HK-2 (cell line): ENCODE data around the gene CDIPT.
"Not testable (repeated sequence)": the region's sequence is repeated elsewhere in the genome, so short reads cannot be mapped to it uniquely, and the experiment has no call there.

ENCODE experiments used
- DNase-seq: peaks from one replicate; pipeline ENCODE4 v3.0.0-alpha.2; 2018; ENCODE audit not compliant: unreplicated experiment

Gene CDIPT

DNA sequence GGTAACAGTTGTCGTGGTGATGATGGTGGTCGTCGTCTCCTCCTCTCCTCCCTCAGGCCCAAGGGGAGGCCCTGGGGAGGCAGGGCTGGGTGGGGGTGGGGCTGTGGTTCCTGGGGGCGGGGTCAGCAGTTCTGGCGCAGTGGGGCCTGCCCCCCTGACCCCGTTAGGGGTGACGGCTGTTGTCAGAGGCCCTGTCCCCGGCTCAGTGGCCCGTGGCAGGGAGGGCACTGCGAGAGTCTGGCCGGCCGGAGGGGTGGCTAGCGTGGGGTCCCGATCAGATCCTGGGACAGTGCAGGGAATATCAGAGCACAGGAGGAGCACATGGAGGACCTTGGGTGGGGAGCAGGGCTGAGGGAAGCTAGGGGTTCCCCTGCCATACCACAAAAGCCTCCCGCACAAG lies 33.8 kb upstream of the CDIPT start:
- no peak for DNase-seq

DNA sequence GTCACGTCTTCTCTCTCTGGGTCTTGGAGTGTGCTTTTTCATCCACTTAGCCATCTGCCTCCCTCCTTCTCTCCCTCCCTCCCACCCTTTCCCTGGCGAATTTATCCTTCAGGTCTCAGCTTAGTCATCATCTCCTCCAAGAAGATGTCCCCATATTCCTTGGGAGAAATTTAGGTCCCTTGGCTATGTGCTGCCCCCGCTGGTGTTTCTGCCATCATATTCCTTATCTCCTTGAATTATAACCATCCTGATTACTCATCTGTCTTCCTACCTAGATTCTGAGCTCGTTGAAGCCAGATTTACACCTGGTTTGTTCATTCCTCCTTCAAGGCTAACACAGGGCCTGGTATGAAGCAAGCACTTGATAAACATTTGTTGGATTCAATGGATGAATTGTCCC lies 31.3 kb upstream of the CDIPT start:
- no peak for DNase-seq

DNA sequence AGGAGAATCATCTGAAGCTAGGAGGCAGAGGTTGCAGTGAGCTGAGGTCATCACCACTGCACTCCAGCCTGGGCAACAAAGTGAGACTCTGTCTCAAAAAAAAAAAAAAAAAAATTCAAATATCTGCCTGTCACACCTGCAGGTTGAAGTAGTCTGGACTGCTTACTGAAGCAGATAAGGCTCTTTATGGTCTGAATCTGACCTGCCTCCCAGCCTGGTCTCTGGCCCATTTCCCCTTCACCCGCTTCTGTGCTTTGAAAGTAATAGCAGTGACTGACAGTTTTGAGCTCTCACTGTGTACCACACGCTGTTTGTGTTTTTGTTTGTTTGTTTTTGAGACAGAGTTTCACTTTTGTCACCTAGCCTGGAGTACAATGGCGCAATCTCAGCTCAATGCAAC lies 30.5 kb upstream of the CDIPT start:
- no peak for DNase-seq

DNA sequence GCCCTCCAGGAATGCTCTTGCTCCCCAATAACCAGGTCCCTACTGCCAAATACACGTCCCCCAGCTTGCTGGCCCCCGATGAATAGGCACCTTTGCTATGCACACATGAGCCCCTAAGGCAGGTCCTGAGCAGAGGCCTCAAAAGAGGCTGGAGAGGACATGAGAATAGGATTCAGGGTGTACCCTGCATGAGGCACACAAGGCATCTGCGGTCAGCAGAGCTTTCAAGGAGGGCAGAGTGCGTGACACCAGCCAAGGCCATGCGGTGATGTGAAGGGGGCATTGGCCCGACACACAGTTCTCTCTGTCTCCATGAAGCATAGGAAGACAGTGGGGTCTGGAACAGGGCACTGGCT lies 29.4 kb upstream of the CDIPT start:
- DNase-seq: no peak

DNA sequence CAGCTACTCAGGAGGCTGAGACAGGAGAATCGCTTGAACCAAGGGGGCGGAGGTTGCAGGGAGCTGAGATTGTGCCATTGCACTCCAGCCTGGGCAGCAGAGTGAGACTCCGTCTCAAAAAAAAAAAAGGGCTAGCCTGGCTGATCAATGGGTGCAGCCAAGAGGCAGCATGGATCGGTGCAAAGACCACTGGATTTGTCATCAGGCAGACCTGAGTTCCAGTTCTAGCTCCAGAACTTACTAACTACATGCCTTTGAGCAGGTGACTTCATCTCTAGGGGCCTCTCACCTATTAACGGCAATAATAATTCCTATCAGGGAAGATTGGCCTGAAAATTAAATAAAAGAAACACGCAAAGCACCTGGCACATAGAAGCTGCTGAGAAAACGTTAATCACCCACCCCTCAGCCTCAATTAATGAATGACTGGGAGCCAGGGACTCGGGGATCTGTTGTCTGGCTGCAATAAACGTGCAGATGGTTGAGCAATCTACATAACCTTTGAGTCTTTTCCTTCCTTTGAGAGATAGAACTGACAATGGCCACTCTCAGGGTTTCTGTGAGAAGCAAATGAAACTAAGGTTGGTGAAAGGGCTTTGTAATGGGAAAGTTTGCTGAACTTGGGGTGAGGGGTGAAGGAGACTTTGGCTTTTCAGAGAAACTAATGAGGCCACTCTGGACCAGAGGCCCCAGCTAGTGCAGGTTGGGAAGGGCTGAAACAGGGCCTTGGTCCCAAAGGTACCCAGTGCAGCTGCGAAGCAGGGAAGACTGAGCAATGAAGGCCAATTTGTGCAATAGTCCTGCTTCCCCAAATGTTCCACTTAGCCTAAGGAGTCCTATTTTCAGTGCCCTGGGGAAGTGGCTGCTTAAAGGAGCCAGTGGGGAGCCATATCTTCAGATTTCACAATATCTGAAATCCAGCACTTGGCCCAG lies 28.8 kb upstream of the CDIPT start:
- DNase-seq: no peak

DNA sequence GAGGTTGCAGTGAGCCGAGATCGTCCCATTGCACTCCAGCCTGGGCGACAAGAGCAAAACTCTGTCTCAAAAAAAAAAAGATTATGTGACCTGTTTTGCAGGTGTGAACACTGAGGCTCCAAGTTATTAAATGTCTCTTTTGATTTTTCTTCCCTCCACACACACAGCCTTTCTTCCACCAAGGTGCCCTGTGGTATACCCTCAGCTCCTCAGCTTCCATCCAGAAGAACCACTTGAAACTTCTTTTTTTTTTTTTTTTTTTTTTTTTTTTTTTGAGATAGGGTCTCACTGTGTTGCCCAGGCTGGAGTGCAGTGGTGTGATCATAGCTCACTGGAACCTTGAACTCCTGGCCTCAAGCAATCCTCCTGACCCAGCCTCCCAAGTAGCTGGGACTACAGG lies 26.3 kb upstream of the CDIPT start:
- not testable (repeated sequence) for DNase-seq

DNA sequence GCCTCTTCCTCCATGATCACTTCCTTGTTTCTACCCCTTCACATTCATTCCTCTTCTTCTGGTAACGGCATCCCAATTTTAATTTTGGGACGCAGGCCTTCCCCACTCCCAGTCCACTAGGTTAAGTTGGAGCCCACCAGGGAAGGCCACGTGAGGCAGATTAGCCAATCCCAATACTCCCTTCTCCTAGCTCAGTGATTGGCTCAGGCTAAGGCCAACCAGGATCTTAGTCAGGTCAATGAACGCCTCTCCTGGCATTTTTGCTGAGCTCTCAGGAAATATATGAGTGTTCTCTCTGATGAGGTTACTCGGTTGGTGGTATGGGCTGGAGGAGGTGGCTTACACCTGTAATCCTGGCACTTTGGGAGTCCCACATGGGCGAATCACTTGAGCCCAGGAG lies 21.0 kb upstream of the CDIPT start:
- DNase-seq: no peak

DNA sequence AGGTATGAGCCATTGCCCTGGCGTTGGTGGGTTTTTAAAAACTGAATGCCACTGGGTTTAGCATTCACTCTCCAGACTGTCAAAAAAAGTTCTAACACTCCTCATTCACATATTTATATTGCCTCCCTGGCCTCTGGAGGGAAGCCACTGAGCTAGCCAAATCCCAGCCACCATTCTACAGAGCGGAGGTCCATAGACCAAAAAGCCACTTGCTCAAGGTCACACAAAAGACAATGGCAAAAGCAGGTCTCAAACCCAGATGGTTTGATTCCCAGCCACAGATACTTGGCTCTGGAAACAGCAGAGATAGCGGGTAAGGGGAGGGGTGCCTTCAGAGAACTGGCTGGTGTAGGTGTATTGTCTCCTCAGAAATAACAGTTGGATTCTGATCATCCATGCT lies 18.0 kb upstream of the CDIPT start:
- DNase-seq: no peak

DNA sequence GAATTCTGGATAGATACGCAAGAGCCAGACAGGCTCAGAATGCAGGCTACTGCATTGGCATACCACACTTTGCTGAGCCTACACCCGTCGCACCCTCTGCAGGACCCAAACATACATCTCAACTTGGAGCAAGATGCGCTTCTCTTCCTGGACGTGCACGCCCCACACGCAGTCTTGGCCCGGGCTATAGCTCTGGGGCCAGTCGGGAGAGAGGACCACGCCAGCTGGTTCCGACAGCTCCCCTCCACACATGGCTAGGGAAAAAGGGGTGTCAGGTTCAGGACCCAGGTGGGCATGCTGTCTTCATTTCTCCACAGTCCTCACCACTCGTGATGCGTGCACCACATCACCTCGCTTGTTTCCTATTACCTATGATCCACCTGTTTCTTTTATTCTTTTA lies 15.1 kb upstream of the CDIPT start:
- no peak for DNase-seq

DNA sequence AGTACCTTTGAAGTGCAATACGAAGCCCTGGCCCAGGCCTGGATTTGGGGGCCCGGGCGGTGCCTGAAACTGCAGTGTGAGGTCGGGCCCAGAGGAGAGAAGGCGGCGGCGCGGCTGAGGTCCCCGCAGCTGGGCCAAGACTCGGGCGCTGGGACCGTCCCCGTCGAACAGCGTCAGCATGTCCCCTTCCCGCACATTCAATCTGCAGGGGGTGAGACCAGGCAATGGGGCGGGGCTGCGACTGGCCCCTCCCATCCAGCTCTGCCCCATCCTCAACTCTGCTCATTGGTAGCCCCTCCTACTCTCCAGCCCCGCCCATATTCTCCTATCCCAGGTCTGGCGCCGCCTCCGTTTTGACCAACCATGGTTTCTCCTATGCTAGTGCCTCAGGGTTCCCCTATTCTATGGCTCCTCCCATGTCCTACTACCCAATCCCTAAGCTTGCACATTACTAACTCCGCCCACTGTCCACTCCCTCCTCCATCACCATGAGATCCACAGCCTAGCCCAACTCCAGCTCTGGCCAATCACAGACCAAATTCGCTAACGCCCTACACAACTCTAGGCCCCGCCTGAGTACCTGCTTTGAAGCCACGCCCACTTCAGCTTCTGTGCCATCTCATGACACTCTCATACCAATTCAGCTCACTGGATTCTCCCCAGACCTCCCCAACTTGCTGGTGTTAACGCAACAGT lies 14.4 kb upstream of the CDIPT start:
- no peak for DNase-seq

DNA sequence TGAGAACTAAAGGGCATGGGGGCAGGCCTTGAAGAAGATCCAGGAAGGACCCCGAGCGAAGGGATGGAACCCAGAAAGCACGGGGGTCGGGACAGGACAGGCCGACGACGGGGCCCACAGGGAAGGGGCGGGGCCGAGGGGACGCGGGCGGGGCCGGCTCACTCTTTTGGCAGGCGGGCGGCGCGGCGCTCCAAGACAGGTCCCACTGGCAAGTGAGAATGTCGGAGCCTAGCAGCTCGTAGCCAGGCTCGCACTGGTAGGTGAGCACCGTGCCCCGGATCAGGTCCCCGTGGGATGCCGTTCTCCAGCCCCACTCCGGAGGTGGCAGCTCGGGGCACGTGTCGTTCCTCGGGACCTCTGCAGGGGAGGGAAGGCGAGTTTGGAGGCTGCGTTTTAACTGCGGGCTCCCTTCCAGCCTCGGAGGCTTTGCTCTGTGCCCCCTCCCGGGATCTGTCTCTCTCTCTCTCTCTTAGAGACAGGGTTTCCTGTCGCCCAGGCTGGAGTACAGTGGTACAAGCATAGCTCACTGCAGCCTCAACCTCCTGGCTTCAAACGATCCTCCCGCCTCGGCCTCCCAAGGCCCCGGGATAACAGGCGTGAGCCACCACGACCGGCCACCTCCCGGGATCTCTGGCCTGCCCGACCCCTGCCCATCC lies 13.7 kb upstream of the CDIPT start:
- no peak for DNase-seq

DNA sequence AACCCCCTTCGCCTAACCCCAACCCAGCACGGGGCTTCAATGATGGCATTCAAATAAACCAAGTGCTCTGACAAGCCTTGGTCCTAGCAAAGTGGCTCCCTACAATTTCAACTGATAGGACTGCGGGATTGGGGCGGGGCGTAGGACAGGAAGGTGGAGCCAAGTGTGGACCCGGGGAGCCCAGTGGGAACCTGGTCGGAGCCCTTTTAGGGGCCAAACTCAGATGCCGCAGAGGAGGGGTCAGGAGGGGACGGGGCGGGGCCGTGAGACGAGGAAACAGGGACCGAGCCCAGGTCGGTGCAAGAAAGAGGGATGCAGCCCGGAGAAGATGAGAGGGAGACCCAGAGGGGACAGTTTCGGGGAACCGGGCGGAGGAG lies 13.2 kb upstream of the CDIPT start:
- DNase-seq: no peak

DNA sequence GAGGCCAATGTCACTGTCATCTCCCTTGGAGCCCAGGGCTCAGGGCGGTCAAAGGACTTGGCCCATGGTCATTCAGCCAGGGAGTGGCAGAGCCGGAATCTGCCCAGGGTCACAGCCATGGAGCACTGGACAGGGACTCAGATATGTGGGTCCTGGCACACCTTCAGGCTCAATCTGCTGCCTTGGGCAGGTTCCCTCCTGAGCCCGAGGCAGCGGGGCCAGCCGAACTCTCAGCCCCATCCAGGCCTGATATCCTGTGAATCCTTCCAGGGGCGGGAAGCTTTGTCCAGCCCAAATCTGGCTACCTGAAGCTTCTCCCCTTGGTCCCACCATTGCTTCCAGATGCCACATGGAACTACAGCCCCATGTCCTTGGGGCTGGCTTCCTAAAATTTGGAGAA lies 12.2 kb upstream of the CDIPT start:
- DNase-seq: no peak

DNA sequence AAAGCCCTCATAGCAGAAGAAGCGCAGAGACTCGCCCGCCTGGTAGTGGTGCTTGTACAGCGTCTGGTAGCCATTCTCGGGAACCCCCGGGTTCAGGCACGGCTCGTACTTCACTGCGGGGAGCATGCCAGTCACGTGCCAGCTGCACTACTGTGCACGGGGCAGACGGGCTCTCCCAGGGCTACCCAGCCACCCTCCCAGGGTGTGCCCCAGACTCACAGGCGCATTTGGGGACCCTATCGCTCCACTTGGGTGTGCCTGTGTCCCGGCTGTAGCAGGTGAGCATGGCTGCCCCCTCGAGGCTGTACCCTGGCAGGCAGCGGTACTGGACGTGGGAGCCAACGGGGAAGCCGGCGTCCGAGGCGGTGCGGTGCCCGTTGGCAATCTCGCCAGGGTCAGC lies 10.3 kb upstream of the CDIPT start:
- DNase-seq: no peak

DNA sequence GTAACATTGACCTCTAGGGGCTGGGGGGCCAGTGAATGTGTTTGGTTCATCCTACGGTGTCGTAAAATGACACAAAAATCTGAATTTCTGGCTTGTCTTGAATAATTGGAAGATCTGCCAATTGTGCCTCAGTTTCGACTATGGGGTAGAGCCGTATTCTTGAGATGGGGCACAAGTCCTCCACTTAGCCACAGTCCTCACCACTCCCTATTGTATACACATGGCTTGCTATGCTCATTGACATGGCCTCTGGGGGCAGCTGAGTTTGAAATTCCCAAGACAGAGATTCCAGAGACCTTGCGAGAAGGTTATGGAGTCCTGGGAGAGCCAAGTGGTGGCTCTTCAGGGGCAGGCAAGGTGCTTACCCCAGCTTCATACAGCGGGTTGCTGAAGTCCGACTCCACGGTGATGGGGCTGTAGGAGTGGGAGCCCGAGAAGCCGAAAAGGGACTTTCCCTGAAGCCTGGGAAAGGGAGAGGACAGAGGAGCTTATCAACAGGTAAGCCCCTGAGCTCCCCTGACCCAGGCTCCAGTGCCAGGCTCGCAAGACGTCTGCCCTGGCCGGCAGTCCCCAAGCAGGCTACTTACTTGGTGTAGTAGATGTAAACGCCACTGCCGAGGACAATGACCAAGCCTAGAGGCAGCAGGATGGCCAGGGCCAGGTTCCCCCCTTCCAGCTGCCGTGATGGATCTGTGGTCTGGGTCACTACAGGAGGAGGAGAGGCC lies 9.0 kb upstream of the CDIPT start:
- DNase-seq: no peak

DNA sequence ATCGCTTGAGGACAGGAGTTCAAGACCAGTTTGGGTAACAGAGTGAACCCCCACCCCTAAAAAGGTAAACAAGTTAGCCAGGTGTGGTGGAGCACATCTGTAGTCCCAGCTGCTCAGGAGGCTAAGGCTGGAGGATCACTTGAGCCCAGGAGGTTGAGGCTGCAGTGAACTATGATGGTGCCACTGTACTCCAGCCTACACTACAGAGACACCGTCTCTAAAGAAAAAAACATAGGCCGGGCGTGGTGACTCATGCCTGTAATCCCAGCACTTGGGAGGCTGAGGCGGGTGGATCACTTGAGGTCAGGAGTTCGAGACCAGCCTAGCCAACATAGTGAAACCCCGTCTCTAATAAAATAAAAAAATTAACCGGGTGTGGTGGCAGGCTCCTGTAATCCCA lies 6.0 kb upstream of the CDIPT start:
- not testable (repeated sequence) for DNase-seq

DNA sequence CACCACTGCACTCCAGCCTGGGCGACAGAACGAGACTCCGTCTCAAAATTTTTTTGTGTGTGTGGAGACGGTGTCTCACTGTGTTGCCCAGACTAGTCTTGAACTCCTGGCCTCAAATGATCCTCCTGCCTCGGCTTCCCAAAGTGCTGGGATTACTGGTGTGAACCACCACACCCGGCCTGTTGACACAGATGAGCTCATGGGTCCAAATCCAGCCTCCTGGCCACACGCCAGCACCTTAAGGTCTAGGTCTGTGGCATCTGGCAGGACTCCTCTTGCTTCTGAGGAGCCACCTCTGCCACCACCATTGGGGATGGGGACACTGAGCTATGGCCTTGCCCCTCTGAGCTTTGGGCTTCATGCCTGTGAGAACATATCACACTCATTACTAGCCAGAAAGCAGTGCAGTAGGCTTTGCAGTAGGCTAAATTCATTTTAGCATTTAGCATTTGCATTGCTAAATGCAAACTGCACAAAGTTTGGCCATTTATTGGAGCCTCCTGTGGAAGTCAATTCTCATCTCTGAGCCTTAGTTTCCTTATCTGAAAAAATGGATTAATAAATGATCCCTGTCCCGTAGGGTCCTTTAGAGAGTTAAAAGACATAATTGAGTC lies 5.5 kb upstream of the CDIPT start:
- DNase-seq: no peak

DNA sequence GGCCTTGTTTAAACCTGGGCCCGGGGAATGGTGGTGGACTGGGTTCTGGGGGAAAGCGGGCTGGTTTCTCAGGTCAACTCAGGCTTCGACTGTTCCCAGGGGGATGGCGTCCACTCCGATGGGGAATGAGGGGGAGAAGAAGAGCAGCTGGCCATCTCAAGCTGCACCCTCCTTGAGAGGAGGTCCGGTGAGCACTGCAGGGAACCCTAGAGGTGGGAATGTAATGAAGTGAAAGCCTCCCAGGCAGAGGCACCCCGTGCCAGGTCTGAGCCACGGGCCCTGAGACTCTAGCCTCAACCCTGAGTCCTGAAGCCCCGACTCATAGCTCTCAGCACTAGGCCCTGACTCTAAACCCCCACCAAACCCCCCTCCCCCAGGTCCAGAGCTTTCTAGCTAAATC lies 1.2 kb upstream of the CDIPT start:
- no peak for DNase-seq

DNA sequence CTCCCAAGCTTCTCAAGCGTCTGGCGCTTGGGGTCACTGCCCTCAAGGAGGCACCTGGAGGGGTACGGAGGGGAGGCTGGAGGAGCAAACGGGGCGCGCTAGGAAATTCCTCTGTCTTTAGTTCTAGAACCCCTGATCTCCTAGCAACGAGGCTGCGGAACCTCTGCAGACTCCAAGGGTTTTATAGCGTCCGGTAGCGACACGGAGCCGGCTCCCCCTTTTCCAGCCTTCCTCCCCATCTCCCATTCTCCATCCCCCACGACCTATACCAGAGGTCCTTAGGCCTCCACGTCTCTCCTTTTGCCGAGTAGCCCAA lies 601 bp upstream of the CDIPT start:
- no peak for DNase-seq

DNA sequence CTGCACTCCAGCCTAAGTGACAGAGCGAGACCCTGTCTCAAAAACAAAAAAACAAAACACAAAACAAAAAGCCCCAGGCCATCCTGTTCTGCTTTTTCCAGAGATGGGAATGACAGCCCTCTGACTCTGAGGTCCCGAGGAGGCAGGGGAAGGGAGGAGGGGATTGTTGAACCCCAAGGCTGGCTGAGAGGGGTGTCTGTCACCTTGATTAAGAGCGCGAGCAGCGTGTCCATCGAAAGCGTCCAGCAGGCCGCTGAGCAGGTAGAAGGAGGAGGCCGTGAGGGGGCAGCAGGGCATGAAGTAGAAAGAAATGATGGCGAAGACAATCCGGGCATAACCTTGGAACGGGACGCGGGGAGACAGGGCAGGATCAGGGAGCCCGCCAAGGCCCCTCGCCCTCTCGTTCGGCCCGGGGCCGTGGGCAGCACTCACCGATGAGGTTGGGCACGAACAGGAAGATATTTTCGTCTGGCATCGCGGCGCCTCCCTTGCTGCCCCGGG lies 593 bp downstream of the CDIPT start:
- DNase-seq: peak; percentile 25

DNA sequence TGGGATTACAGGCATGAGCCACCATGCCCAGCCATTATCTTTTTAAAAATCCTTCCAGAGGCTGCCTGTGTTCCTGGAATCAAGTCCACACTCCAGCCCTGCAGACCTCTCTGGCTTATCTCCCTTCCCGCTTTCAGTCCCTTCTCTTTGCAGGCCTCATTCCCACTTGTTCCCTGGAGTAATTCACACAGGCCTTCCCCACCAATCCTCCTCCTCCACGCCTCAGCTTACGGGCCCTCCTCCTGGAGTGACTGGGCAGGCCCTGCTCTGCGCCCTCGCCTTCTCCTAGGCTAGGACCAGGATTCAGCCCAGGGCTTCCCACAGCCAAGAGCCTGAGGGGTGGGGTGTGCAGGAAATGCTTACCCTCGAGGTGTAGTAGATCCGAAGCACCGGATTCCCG lies 2.8 kb downstream of the CDIPT start:
- DNase-seq: no peak

DNA sequence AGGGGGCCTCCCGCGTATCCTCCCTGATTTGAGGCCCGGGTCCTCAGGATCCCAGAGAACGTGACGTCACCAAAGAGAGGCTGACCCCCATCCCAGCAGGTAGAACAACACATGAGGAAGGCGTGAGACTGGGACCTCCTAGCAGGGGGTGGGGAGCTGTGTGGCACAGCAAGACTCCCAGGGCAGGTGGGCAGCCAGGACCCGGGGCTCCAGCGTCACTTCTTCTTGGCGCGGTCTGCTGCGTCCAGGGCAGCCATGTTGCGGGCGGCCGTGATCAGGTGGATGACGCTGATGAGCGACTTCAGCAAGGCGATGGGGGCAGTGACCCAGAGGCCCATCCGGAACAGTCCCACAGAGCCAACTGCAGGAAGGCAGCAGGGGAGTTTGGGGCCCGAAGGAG lies 4.1 kb downstream of the CDIPT start:
- DNase-seq: no peak
